Measurements from ENCODE around the gene SORBS1.

Gene SORBS1

DNA sequence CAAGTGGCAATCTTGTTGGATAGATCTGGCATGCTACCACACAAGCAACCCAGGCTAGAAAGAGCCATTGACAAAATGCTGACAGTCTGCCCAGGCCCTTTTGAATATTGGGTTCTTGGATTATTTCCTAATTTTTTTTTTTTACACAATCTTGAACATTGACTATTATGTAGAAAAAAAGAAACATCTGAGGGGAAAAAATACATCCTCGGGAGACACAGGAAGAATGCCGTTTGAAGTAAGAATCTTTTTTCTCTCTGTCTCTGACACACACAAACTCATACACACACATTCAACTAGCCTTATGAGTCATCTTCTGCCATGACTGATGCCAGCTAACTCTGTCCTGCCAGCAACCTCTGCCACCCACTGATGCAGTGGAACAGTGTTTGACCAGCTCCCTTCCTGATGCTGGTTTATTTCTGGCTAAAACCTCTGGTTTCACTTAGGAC lies 47.2 kb downstream of the SORBS1 start:
- DNase-seq (ENCODE audit: low read depth), result no peak

GRCh38 chr10:95513008-95513589 lies 48.1 kb downstream of the SORBS1 start:
- DNase-seq (ENCODE audit: low read depth), result no peak

GRCh38 chr10:95511314-95511713 lies 49.9 kb downstream of the SORBS1 start:
- no peak for DNase-seq (ENCODE audit: low read depth)

DNA sequence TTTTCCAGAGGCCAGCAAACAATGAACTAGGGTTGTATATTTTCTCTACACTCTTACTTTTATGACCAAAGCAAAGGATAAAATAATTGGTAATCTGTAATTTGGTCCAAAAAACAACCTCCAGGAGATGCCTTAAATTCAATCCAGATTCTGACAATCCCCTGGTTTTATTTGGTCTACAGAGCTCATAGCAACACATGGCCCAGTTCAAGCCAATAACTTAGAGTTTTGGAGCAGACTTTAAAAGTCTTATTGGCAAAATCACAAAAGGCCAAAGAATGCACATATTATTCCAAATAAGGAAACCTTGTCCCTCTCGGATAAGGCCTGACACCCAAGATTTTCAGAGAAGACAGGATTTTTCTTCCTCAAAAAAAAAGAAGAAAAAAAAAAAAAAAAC lies 51.9 kb downstream of the SORBS1 start:
- no peak for DNase-seq (ENCODE audit: low read depth)

DNA sequence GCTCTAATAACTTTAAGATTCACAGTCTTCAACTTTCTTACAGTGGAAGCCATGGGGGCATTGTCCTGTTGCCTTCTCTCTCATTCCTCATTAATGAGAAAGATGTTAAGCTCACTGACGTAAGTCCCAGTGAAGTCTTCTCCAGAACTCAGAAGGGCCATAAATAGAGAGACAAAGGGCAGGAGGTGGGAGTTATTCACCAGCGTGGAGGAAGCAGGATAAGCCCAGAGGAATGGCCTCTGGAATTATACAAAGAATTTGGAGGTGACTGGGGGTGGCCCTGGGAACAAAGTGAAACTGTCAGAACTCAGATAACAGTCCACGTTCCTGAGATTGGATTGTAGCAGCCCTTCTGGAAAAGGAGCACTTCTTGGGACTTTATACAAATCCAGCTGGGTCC lies 52.4 kb downstream of the SORBS1 start:
- DNase-seq (ENCODE audit: low read depth), result no peak

DNA sequence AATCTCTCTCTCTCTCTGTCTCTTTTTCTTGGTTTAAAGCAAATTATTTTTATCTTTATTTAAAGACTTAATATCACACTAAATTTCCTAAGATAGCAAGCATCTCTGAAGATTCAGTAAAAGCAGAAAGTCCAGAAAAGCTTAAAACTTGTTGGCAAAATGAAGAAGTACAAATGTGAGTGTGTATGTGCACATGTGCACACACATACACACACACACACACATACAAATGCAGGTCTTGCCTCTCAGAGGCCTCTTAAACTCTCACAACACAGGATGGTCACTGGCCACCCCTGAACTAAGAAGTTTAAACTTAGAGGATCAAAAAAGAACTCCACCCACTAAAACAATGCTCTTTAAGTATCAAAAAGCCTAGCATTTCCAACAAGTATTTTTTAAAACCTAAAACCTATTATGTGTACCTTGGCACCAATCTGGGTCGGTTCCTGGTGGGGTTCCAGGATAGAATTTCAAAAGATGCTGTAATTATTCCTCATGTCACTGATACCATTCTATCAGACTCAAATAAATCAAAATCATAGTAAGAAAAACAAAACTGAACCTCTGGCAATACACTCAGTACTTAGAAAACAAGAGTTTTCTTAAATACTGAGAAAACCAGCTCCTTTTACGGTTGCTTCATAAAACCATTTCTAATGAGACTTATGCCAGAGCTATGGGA lies 55.0 kb downstream of the SORBS1 start:
- DNase-seq (ENCODE audit: low read depth), result no peak

DNA sequence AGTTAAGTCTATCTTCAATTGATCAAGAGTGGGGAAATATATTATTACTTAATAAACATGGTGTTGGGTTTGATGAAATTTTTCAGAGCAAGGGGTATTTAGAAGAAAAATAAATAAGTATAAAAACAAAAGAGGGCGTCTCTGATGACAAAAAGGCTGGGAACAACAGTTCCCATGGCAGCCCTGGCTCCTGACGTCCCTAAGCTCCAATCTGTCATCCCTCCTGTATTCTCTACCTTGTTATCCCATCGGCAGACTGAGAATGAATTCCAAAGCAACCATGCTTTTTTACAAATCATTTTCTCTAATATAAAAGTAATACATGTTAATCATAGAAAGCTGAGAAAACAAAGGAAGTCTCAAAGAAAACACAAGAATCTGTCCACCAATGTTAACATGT lies 55.5 kb downstream of the SORBS1 start:
- no peak for DNase-seq (ENCODE audit: low read depth)

GRCh38 chr10:95505084-95505610 lies 56.0 kb downstream of the SORBS1 start:
- no peak for DNase-seq (ENCODE audit: low read depth)

- no peak for DNase-seq (ENCODE audit: low read depth)
These were observed 56.9 kb downstream of the SORBS1 start for GRCh38 chr10:95504246-95504691.

- DNase-seq (ENCODE audit: low read depth), result no peak
These were observed 57.6 kb downstream of the SORBS1 start for GRCh38 chr10:95503526-95503925.

- DNase-seq (ENCODE audit: low read depth), result no peak
These were observed 58.2 kb downstream of the SORBS1 start for GRCh38 chr10:95503001-95503400.

DNA sequence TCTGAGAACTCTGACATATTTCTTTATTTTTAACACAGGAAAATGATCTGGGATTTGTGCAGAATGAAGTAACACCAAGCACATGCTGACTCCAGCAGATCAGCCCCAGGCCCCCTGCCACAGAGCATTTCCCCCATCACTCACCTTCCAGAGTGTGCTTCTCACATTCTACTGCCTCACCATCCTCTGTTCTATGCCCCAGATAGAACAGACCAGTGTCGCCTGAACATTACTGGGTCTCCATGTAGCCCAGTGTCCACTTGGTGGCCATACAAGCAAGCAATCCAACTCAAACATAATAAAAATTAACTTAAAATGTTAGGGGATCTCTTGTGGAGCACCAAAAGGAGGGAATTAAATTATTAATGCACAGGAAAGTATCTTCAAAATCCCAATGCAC lies 58.8 kb downstream of the SORBS1 start:
- no peak for DNase-seq (ENCODE audit: low read depth)

DNA sequence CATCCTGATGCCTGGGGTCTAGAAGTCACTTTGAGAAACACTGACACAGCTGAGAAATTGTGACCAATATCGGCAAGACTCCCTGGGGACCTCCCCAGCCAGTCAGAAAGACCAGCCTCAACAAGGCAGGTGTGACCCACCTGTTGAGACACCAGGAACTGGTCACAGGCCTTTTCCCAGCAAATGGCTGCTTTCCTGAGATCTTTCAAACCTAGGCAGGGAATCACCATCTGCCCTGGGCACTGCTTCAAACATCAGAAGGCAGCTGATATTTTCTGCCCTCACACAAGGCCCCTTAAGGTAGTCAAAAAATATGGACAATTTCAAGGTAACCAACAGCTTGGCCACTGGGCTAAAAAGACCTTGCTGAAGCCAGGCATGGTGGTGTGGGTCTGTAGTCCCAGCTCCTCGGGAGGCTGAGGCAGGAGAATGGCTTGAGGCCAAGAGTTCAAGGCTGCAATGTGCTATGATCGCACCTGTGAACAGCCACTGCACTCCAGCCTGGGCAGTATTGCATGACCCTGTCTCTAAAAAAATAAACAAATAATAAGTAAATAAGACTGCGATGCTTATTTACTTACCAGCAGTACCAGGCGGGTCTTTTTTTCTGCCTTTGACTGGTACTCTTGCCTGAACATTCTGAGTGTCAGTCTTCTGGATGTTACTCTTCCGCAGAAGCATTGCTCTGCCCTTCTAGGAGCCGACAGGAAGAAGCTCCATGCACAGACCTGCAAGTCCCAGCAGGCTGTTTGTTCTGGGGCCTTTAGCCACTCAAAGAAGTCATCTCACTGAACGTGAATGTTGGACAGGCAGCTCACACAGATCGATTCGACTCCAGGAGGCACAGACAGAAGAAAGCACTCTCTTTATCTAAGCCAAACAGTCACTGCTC lies 59.7 kb downstream of the SORBS1 start:
- no peak for DNase-seq (ENCODE audit: low read depth)

GRCh38 chr10:95500649-95501048 lies 60.5 kb downstream of the SORBS1 start:
- DNase-seq (ENCODE audit: low read depth), result no peak

DNA sequence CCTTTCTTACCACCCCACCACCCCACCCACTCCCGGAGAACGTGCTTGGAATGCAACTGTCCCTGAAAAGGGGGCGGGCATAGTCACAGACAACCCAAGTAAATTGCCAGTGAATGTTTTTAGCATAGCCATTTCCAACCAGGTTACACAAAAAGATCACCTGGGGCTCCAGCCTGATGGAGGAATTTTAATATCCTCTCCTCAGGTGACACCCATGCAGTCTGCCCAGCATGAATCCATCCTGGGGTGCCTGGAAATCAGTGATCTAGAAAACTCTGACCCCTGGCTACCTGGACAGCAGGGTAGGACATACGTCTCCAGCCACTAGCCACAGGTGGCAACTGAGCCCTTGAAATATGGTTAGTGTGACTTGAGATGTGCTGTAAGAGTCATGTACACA lies 61.1 kb downstream of the SORBS1 start:
- DNase-seq (ENCODE audit: low read depth), result no peak

- no peak for DNase-seq (ENCODE audit: low read depth)
These were observed 61.6 kb downstream of the SORBS1 start for GRCh38 chr10:95499482-95499989.

DNA sequence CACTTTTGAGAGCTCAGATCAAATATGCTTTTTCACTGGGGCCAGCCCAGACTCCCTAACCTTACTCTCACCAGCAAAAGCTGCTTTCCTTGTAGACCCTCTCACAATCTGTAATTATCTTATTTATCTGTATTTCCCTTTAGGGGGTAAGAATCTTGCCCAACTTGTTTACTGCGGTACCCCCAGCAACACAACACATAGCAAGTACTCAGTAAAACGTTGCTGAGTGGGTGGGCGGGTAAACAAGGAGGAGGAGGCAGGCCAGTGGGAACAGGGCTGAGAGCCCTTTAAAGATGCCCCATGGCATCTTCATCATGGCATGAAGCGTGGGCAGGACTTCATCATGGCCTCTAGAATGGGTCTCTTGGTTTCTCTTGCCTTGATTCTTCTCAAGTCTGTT lies 64.2 kb downstream of the SORBS1 start:
- DNase-seq (ENCODE audit: low read depth), result no peak

GRCh38 chr10:95496246-95496911 lies 64.8 kb downstream of the SORBS1 start:
- DNase-seq (ENCODE audit: low read depth), result no peak

DNA sequence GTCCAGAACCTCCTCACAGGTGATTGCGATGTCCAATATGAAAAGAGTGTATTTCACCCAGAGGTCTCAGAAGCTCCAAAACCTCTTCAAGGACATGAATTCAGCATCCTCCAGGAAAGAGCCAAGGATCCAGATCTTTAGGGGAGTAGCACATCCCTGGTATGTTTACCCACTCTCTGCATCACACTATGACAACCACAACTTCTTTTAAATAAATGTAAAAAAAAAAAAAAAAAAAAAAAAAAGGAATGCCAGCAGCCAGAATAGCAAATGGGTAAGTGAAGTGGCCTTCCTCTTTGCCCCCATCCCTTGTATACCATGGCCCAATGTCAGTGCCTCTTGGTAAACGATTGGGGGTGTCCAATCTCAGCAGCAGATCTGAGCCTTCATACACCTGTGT lies 67.3 kb downstream of the SORBS1 start:
- no peak for DNase-seq (ENCODE audit: low read depth)

DNA sequence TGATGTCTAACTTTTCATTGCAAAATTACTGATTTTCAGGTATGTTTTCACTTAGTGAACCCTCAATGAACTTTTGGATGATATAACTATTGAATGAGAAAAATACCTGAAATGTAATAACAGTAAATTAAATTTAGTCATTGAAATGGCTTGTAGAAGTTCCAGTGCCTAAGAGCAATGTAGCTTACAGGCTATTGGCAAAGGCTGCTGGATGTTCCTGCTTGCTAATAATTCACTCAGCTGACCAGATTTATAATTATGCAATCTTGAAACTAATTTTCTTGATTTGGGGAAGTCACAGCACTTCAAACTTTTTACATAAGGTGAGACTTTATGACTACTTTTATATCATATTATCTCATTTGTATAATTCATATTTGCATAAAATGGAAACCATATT lies 73.2 kb downstream of the SORBS1 start:
- DNase-seq (ENCODE audit: low read depth), result no peak

- no peak for DNase-seq (ENCODE audit: low read depth)
These were observed 75.9 kb downstream of the SORBS1 start for GRCh38 chr10:95485056-95485844.
